Esophagus squamous epithelium (tissue), 5 donors: Measurements from ENCODE around the gene ZDHHC8. TPM values are rescaled to one million over a fixed set of nuclear protein-coding genes. Genes with fewer than 3 reads are reported as not detected.
A peak's percentile ranks its signal among the peaks of the same experiment; 100 is the strongest.

ENCODE experiments used
- DNase-seq: peaks from one replicate; lab custom pipeline; 2025; lab: John Stamatoyannopoulos, UW
- H3K27ac ChIP-seq, 4 donors: fragments of 200-600 bp; sonication (generic); one replicate each; pipeline ENCODE4 v1.5.1; 2016 to 2019; ENCODE audit warnings: mild to moderate bottlenecking in 1 of 4
- H3K27me3 ChIP-seq, 4 donors: fragments of 200-600 bp; sonication (generic); 1 replicate in 3 of 4; 2 replicates in 1 of 4; pipeline versions ENCODE4 v1.5.1 to v1.6.0; 2017 to 2021; ENCODE audit warnings: antibody characterized with exemption in 1 of 4
- H3K36me3 ChIP-seq, 3 donors: fragments of 200-600 bp; sonication (generic); one replicate each; pipeline ENCODE4 v1.5.1; 2016 to 2019
- H3K4me1 ChIP-seq, 3 donors: fragments of 200-600 bp; sonication (generic); one replicate each; pipeline ENCODE4 v1.5.1; 2017 to 2019
- H3K4me3 ChIP-seq, 4 donors: fragments of 200-600 bp; sonication (generic); 1 replicate in 3 of 4; 2 replicates in 1 of 4; pipeline ENCODE4 v1.5.1; 2016 to 2019; ENCODE audit warnings: mild to moderate bottlenecking in 2 of 4, moderate library complexity in 1 of 4
- H3K9me3 ChIP-seq, 3 donors: fragments of 200-600 bp; sonication (generic); one replicate each; pipeline ENCODE4 v1.5.1; 2016 to 2019
- POLR2A ChIP-seq, 4 donors: fragments of 450-650 bp; IDR thresholded peaks; one replicate each; pipeline ENCODE4 v1.6.1; 2017; ENCODE audit warnings: antibody characterized with exemption in 4 of 4, mild to moderate bottlenecking in 4 of 4, moderate library complexity in 3 of 4
- WGBS, 2 donors: methylation state at CpG; one replicate each; pipeline ENCODE4 v1.1.5; 2018; 5-methylcytosine and 5-hydroxymethylcytosine counted together
- intact Hi-C: fragments of 100-400 bp; cut with DNase I; formaldehyde crosslinking; loops from one replicate; pipeline ENCODE4 v1.15.0; 2022
- total RNA-seq, 4 donors: library from RNA; depleted of rRNA; stranded (reverse); fragments of >200 nt; gene quantifications; one replicate each; pipeline ENCODE4 v1.1.0, GENCODE V29; 2016
- TF ChIP-seq, protein P1 (sequence below), 6 experiments: fragments of 450-650 bp in 4 of 6; fragments of 200-600 bp in 2 of 6; sonication (generic) in 2 of 6; IDR thresholded peaks; one replicate each; pipeline ENCODE4 v1.5.1; 2016 to 2019; ENCODE audit warnings: antibody characterized with exemption in 6 of 6, mild to moderate bottlenecking in 4 of 6, moderate library complexity in 4 of 6
- donor health status: DM: yes; HTN: yes; CAD: no.

The ZDHHC8 gene
- total RNA-seq, 4 donors from 2014 or later: 14.7 to 22.9 (median 18.6) TPM

DNA sequence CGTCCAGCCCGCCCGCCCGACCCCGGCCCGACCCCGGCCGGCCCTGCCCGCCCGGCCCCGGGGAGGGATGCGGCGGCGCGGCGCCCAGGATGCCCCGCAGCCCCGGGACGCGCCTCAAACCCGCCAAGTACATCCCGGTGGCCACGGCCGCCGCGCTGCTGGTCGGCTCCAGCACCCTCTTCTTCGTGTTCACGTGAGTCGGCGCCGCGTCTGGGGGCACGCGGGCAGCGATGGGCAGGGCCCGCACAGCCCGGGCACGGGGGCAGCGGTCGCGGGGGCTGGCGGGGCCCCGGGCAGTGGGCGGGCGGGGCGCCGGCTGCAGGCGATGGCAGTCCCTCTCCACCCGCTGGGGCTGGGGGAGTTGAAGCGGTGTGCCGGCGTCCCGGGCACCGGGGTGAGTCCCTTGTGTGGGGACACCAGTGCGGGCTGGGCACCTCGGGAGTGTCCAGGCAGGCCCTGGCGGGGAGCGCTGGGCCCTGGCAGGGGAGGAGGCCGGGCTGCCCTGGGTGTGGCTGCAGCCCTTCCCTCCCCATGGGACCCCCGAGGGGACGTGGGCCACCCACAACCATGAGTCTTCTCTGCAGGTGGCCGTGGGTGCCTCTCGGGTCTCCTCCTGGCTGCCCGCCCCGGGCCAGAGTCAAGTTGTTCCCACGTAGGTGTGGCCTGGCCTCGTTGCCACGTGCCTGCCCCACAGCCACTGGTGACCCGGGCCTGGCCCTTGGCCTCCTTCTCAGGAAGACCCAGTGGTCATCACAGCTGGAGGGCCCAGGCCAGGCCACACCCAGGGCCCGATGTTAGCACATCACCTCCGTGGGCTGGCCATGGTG lies 468 bp downstream of the ZDHHC8 start:
- H3K4me1 ChIP-seq: peaks cover 27 to 62% (median 53%) of the 10 kb centered on the region in 3 donors

DNA sequence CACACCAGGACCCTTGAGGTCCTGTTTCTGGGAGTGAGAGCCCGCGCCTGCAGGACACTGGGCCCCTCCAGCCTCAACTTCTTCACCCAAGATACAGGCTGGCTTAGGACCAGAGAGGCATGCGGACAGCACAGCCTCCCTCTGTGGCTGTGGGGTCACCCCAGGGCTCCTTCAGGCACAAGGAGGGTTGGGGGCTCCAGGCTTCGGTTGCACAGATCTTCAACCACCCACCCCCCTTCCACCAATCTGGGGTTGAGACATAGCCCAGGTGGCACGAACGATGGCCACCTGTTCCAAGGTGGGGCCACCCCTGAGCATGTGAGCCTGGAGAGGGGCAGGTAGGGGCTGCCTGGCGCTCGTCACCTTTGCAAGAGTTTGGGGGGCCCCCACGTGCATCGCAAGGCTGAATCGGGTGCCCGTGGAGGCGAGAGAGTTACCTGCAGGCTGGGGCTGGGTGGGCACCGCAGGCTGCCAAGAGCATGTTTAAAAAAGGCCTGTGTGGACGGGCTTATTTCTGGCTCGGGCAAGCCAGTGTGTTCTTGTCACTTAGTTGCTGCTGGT lies 1.2 kb downstream of the ZDHHC8 start:
- H3K27me3 ChIP-seq: no peaks in the 10 kb centered on the region
- H3K27ac ChIP-seq: peak overlapping the region in 3 of 4 donors; percentile 59 to 98 (median 88)
- H3K9me3 ChIP-seq: no peaks in the 10 kb centered on the region
- no peak for DNase-seq
- peak overlapping the region; percentile 69 to 100 (median 90) for H3K4me3 ChIP-seq
- intact Hi-C loops: no loop called here
- H3K36me3 ChIP-seq: peaks cover 0 to 2% (median 0%) of the 10 kb centered on the region in 3 donors
- peaks cover 34 to 69% (median 60%) of the 10 kb centered on the region in 3 donors for H3K4me1 ChIP-seq
- WGBS, 2 donors: 40 to 50% methylated on average over 1 to 4 of the region's 16 CpGs
- no peak for TF ChIP-seq POLR2A (IDR thresholded peaks at IDR 0.05)

More for the DNA sequence above, 468 bp downstream of the ZDHHC8 start:
- Histone ChIP-seq H3K9me3 (no peaks in the 10 kb centered on the region), H3K27ac (peak overlapping the region; percentile 59 to 98 (median 93)), H3K36me3 (peaks cover 0 to 9% (median 0%) of the 10 kb centered on the region in 3 donors), H3K27me3 (no peaks in the 10 kb centered on the region), H3K4me3 (peak overlapping the region; percentile 69 to 100 (median 90))
- intact Hi-C loops: no loop called here
- TF ChIP-seq, protein P1, sequence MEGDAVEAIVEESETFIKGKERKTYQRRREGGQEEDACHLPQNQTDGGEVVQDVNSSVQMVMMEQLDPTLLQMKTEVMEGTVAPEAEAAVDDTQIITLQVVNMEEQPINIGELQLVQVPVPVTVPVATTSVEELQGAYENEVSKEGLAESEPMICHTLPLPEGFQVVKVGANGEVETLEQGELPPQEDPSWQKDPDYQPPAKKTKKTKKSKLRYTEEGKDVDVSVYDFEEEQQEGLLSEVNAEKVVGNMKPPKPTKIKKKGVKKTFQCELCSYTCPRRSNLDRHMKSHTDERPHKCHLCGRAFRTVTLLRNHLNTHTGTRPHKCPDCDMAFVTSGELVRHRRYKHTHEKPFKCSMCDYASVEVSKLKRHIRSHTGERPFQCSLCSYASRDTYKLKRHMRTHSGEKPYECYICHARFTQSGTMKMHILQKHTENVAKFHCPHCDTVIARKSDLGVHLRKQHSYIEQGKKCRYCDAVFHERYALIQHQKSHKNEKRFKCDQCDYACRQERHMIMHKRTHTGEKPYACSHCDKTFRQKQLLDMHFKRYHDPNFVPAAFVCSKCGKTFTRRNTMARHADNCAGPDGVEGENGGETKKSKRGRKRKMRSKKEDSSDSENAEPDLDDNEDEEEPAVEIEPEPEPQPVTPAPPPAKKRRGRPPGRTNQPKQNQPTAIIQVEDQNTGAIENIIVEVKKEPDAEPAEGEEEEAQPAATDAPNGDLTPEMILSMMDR (IDR thresholded peaks at IDR 0.05): no peak
- TF ChIP-seq POLR2A (IDR thresholded peaks at IDR 0.05): no peak
- DNase-seq: no peak
- no CpG with 5 or more reads among the region's 72 CpGs for WGBS, 2 donors

GRCh38 chr22:20133930-20134549 lies 2.4 kb downstream of the ZDHHC8 start:
- Histone ChIP-seq H3K4me3 (no peak overlapping the region), H3K27ac (no peak overlapping the region), H3K27me3 (no peaks in the 10 kb centered on the region), H3K9me3 (no peaks in the 10 kb centered on the region), H3K36me3 (peaks cover 0 to 2% (median 0%) of the 10 kb centered on the region in 3 donors), H3K4me1 (peaks cover 39 to 79% (median 65%) of the 10 kb centered on the region in 3 donors)
- 43 to 67% methylated on average over 3 to 6 of the region's 12 CpGs for WGBS, 2 donors
- TF ChIP-seq, protein P1 (IDR thresholded peaks at IDR 0.05): no peak
- TF ChIP-seq POLR2A (IDR thresholded peaks at IDR 0.05): no peak
- no peak for DNase-seq
- intact Hi-C loops: no loop called here

- intact Hi-C loops: no loop called here
- peaks cover 39 to 78% (median 65%) of the 10 kb centered on the region in 3 donors for H3K4me1 ChIP-seq
- H3K27me3 ChIP-seq: no peaks in the 10 kb centered on the region
- H3K27ac ChIP-seq: peak overlapping the region in 1 of 4 donors; percentile 9
- H3K36me3 ChIP-seq: peaks cover 0 to 14% (median under 1%) of the 10 kb centered on the region in 3 donors
- H3K9me3 ChIP-seq: no peaks in the 10 kb centered on the region
- TF ChIP-seq, protein P1 (IDR thresholded peaks at IDR 0.05): no peak
- TF ChIP-seq POLR2A (IDR thresholded peaks at IDR 0.05): no peak
- no peak for DNase-seq
- no peak overlapping the region for H3K4me3 ChIP-seq
- WGBS, 2 donors: 80% methylated on average over 2 of the region's 4 CpGs; no CpG with 5 or more reads in 1 of the 2 donors
These were observed 3.7 kb downstream of the ZDHHC8 start for GRCh38 chr22:20135265-20135664.

GRCh38 chr22:20135806-20136602 lies 4.4 kb downstream of the ZDHHC8 start:
- Histone ChIP-seq H3K9me3 (no peaks in the 10 kb centered on the region), H3K4me1 (peaks cover 34 to 71% (median 59%) of the 10 kb centered on the region in 3 donors), H3K27ac (peak overlapping the region in 1 of 4 donors; percentile 9), H3K36me3 (peaks cover 0 to 22% (median 4%) of the 10 kb centered on the region in 3 donors), H3K27me3 (no peaks in the 10 kb centered on the region), H3K4me3 (no peak overlapping the region)
- 33 to 54% methylated on average over 3 to 7 of the region's 25 CpGs for WGBS, 2 donors
- intact Hi-C loops: no loop called here
- TF ChIP-seq POLR2A (IDR thresholded peaks at IDR 0.05): no peak
- TF ChIP-seq, protein P1 (IDR thresholded peaks at IDR 0.05): no peak
- DNase-seq: no peak
